H9 (cell line): ENCODE results near the gene GARRE1. TPM values are rescaled to one million over a fixed set of nuclear protein-coding genes. Genes with fewer than 3 reads are reported as not detected.

Source experiments
- DNase-seq: peaks from one replicate; pipeline ENCODE4 v3.0.0-alpha.2; 2017
- H2AFZ ChIP-seq: one replicate; pipeline ENCODE4 v1.6.1; 2013; ENCODE audit warnings: mild to moderate bottlenecking, low read length, control low read depth, moderate library complexity
- H2AK5ac ChIP-seq: 2 replicates; pipeline ENCODE4 v1.6.1; 2013; ENCODE audit warnings: low read length, control low read depth, mixed read lengths; ENCODE audit not compliant: insufficient read length
- H2BK120ac ChIP-seq: one replicate; pipeline ENCODE4 v1.6.1; 2013; ENCODE audit warnings: low read depth, mild to moderate bottlenecking, low read length, control low read depth, inconsistent platforms; ENCODE audit not compliant: poor library complexity, severe bottlenecking
- H2BK12ac ChIP-seq: 2 replicates; pipeline ENCODE4 v1.6.1; 2013; ENCODE audit warnings: low read length, control low read depth, mixed read lengths, low read depth; ENCODE audit not compliant: insufficient read length
- H2BK15ac ChIP-seq: 2 replicates; pipeline ENCODE4 v1.6.1; 2013; ENCODE audit warnings: low read depth, low read length, control low read depth
- H2BK20ac ChIP-seq: one replicate; pipeline ENCODE4 v1.6.1; 2013; ENCODE audit warnings: low read depth, mild to moderate bottlenecking, low read length, control low read depth, inconsistent platforms; ENCODE audit not compliant: poor library complexity, severe bottlenecking
- H2BK5ac ChIP-seq: 2 replicates; pipeline ENCODE4 v1.6.1; 2013; ENCODE audit warnings: low read length, control low read depth, mixed read lengths; ENCODE audit not compliant: insufficient read length
- H3K14ac ChIP-seq: 2 replicates; pipeline ENCODE4 v1.6.1; 2013; ENCODE audit warnings: low read length, control low read depth; ENCODE audit not compliant: insufficient read depth
- H3K18ac ChIP-seq: 2 replicates; pipeline ENCODE4 v1.6.1; 2013; ENCODE audit warnings: low read depth, mild to moderate bottlenecking, mixed read lengths, low read length, control low read depth; ENCODE audit not compliant: insufficient read length
- H3K23ac ChIP-seq: 2 replicates; pipeline ENCODE4 v1.6.1; 2013; ENCODE audit warnings: low read length, control low read depth, mixed read lengths, low read depth; ENCODE audit not compliant: insufficient read length
- H3K23me2 ChIP-seq: 2 replicates; pipeline ENCODE4 v1.6.1; 2013; ENCODE audit warnings: low read depth, mild to moderate bottlenecking, mixed read lengths, low read length, control low read depth; ENCODE audit not compliant: insufficient read length, poor library complexity, severe bottlenecking
- H3K27ac ChIP-seq: 2 replicates; pipeline ENCODE4 v1.5.1; 2013; ENCODE audit warnings: low read length, control low read depth, mixed read lengths, low read depth; ENCODE audit not compliant: insufficient read length
- H3K27me3 ChIP-seq: 2 replicates; pipeline ENCODE4 v1.6.1; 2013; ENCODE audit warnings: low read length, control low read depth, inconsistent platforms; ENCODE audit not compliant: insufficient read depth
- H3K4ac ChIP-seq: 2 replicates; pipeline ENCODE4 v1.6.1; 2013; ENCODE audit warnings: low read depth, mild to moderate bottlenecking, control low read depth, inconsistent platforms, low read length, moderate library complexity
- H3K4me1 ChIP-seq: 2 replicates; pipeline ENCODE4 v1.6.1; 2013; ENCODE audit warnings: low read length, control low read depth, inconsistent platforms; ENCODE audit not compliant: insufficient read depth
- H3K4me2 ChIP-seq: 2 replicates; pipeline ENCODE4 v1.6.1; 2013; ENCODE audit warnings: low read length, control low read depth, mixed read lengths; ENCODE audit not compliant: insufficient read length, insufficient read depth
- H3K56ac ChIP-seq: 2 replicates; pipeline ENCODE4 v1.6.1; 2013; ENCODE audit warnings: low read depth, mild to moderate bottlenecking, mixed read lengths, low read length, control low read depth; ENCODE audit not compliant: insufficient read length
- H3K79me1 ChIP-seq: 2 replicates; pipeline ENCODE4 v1.6.1; 2013; ENCODE audit warnings: low read depth, mild to moderate bottlenecking, moderate library complexity, low read length, control low read depth, inconsistent platforms; ENCODE audit not compliant: insufficient read depth, poor library complexity, severe bottlenecking
- H3K79me2 ChIP-seq: 2 replicates; pipeline ENCODE4 v1.6.1; 2013; ENCODE audit warnings: low read length, control low read depth, inconsistent platforms; ENCODE audit not compliant: insufficient read depth
- H3K9ac ChIP-seq: 2 replicates; pipeline ENCODE4 v1.6.1; 2013; ENCODE audit warnings: low read length, control low read depth, mixed read lengths; ENCODE audit not compliant: insufficient read length; ENCODE audit errors: extremely low read depth
- H3K9me3 ChIP-seq: one replicate; pipeline ENCODE4 v1.6.1; 2013; ENCODE audit warnings: low read depth, low read length, inconsistent platforms; ENCODE audit not compliant: control insufficient read depth
- H3T11ph ChIP-seq: one replicate; pipeline ENCODE4 v1.6.1; 2013; ENCODE audit warnings: mild to moderate bottlenecking, low read length, control low read depth, inconsistent platforms
- H4K20me1 ChIP-seq: one replicate; pipeline ENCODE4 v1.6.1; 2013; ENCODE audit not compliant: control insufficient read depth, insufficient read length, insufficient read depth
- H4K5ac ChIP-seq: 2 replicates; pipeline ENCODE4 v1.6.1; 2013; ENCODE audit warnings: low read depth, mild to moderate bottlenecking, mixed read lengths, low read length, control low read depth; ENCODE audit not compliant: insufficient read length
- H4K8ac ChIP-seq: replicated peaks from 2 replicates; pipeline ENCODE4 v1.6.1; 2013; ENCODE audit warnings: low read length, control low read depth, mixed read lengths, low read depth; ENCODE audit not compliant: insufficient read length
- H4K91ac ChIP-seq: 2 replicates; pipeline ENCODE4 v1.6.1; 2013; ENCODE audit warnings: low read depth, mild to moderate bottlenecking, moderate library complexity, mixed read lengths, low read length, control low read depth; ENCODE audit not compliant: insufficient read length
- H3K27ac Mint-ChIP-seq, 3 experiments: 2 replicates in 2 of 3; 3 replicates in 1 of 3; pipeline ENCODE4 v1.8.0; 2020 to 2021; ENCODE audit warnings: mixed read lengths in 3 of 3, mild to moderate bottlenecking in 1 of 3, moderate library complexity in 1 of 3
- H3K27me3 Mint-ChIP-seq: 2 replicates; pipeline ENCODE4 v1.8.0; 2021; ENCODE audit warnings: low read depth, mild to moderate bottlenecking, moderate library complexity, mixed read lengths
- H3K36me3 Mint-ChIP-seq, 3 experiments: 2 replicates in 2 of 3; 3 replicates in 1 of 3; pipeline ENCODE4 v1.8.0; 2020 to 2021; ENCODE audit warnings: low read depth in 3 of 3, mixed read lengths in 3 of 3; ENCODE audit not compliant: insufficient read depth in 1 of 3
- H3K4me1 Mint-ChIP-seq, 2 experiments: 2 replicates each; pipeline ENCODE4 v1.8.0; 2020; ENCODE audit warnings: mixed read lengths in 2 of 2
- H3K4me3 Mint-ChIP-seq, 2 experiments: 2 replicates in 1 of 2; 3 replicates in 1 of 2; pipeline ENCODE4 v1.8.0; 2020 to 2021; ENCODE audit warnings: mild to moderate bottlenecking in 2 of 2, mixed read lengths in 2 of 2, moderate library complexity in 1 of 2
- H3K9me3 Mint-ChIP-seq, 2 experiments: 2 replicates in 1 of 2; 3 replicates in 1 of 2; pipeline ENCODE4 v1.8.0; 2020; ENCODE audit warnings: mild to moderate bottlenecking in 2 of 2, mixed read lengths in 2 of 2, moderate library complexity in 1 of 2
- WGBS: extraction: QIAGEN DNeasy Blood & Tissue Kit; methylation state at CpG from one replicate; pipeline ENCODE4 v1.1.7; 2013; ENCODE audit warnings: missing lambda C conversion rate, low lambda C conversion rate, mixed read lengths; ENCODE audit not compliant: insufficient read length; ENCODE audit errors: extremely low coverage; 5-methylcytosine and 5-hydroxymethylcytosine counted together
- total RNA-seq: library from RNA; stranded (reverse); gene quantifications from 2 replicates; pipeline ENCODE4 v1.2.1, GENCODE V29; 2021
- TF ChIP-seq, protein P1 (sequence below): fragments of 200-600 bp; sonication (generic); conservative IDR thresholded peaks from 3 replicates; pipeline ENCODE4 v1.8.0; 2021; ENCODE audit warnings: antibody characterized with exemption, mild to moderate bottlenecking

Gene GARRE1
- total RNA-seq, 1 experiment from 2014 or later, result 24.1 TPM

DNA sequence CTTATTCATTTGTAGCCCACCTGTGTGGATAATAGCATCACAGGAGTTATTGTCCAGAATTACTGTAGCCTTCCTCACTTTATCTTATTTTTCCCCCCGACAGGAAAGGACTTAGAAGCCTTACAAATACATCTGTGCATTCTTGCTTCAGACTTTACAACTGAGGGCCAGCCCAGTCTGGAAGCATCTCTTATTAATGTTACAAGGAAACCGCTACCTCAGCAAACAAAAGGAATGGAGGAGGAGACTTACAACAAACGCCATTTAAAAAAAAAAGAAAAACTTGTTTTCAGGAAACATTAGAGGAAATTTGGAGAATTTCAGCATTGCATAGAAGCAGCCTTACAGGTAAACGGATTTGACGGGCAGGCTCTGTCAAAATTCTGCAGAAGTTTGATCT, 45.2 kb downstream of the GARRE1 start:
- Histone ChIP-seq H3K4ac (no peak overlapping the region), H3T11ph (no peak overlapping the region), H3K14ac (no peak overlapping the region), H2BK15ac (no peak overlapping the region), H2BK120ac (no peak overlapping the region), H4K8ac (no peak overlapping the region), H2BK5ac (no peak overlapping the region), H3K9ac (no peak overlapping the region), H3K18ac (no peak overlapping the region), H4K91ac (no peak overlapping the region), H4K5ac (no peak overlapping the region), H2AK5ac (no peak overlapping the region), H3K79me2 (no peaks in the 10 kb centered on the region), H3K27ac (no peak overlapping the region), H3K23ac (no peak overlapping the region), H3K79me1 (no peaks in the 10 kb centered on the region), H2AFZ (no peak overlapping the region), H3K9me3 (no peaks in the 10 kb centered on the region), H2BK20ac (no peak overlapping the region), H2BK12ac (no peak overlapping the region), H3K27me3 (no peaks in the 10 kb centered on the region), H3K4me2 (no peak overlapping the region), H3K4me1 (no peaks in the 10 kb centered on the region), H3K23me2 (no peaks in the 10 kb centered on the region), H4K20me1 (no peaks in the 10 kb centered on the region), H3K56ac (no peak overlapping the region)
- Mint-ChIP-seq H3K27ac (peak overlapping the region in 1 of 3 experiments; percentile 52; a peak in 1 of 7 replicates), H3K27me3 (no peaks in the 10 kb centered on the region), H3K9me3 (no peaks in the 10 kb centered on the region), H3K36me3 (peaks cover 2 to 28% (median 23%) of the 10 kb centered on the region in 3 experiments; a peak in 6 of 7 replicates), H3K4me3 (no peak overlapping the region), H3K4me1 (no peaks in the 10 kb centered on the region)
- no CpG with 5 or more reads among the region's 5 CpGs for WGBS
- no peak for DNase-seq
- TF ChIP-seq, protein P1, sequence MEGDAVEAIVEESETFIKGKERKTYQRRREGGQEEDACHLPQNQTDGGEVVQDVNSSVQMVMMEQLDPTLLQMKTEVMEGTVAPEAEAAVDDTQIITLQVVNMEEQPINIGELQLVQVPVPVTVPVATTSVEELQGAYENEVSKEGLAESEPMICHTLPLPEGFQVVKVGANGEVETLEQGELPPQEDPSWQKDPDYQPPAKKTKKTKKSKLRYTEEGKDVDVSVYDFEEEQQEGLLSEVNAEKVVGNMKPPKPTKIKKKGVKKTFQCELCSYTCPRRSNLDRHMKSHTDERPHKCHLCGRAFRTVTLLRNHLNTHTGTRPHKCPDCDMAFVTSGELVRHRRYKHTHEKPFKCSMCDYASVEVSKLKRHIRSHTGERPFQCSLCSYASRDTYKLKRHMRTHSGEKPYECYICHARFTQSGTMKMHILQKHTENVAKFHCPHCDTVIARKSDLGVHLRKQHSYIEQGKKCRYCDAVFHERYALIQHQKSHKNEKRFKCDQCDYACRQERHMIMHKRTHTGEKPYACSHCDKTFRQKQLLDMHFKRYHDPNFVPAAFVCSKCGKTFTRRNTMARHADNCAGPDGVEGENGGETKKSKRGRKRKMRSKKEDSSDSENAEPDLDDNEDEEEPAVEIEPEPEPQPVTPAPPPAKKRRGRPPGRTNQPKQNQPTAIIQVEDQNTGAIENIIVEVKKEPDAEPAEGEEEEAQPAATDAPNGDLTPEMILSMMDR, result no peak
